Measurements from ENCODE around the gene TRIM71. TPM values are rescaled to one million over a fixed set of nuclear protein-coding genes. Genes with fewer than 3 reads are reported as not detected.

TRIM71 gene
- total and polyA plus RNA-seq, 12 donors: 0.03 to 0.25 (median 0.17) TPM; not detected in 8

- DNase-seq: no peak
- Histone ChIP-seq H3K4me3 (no peak overlapping the region), H3K9me3 (replicated peaks in 1 of 3) (no peaks in the 10 kb centered on the region), H3K27ac (no peak overlapping the region), H3K4me1 (replicated peaks in 1 of 2) (no peaks in the 10 kb centered on the region), H3K36me3 (replicated peaks in 1 of 2) (no peaks in the 10 kb centered on the region), H3K27me3 (no peaks in the 10 kb centered on the region)
- intact Hi-C loops (cut with DNase I): no loop called here
- TF ChIP-seq CTCF (IDR thresholded peaks at IDR 0.05): no peak
- TF ChIP-seq POLR2A (IDR thresholded peaks at IDR 0.05): no peak
- WGBS, 4 donors: 65 to 76% (median 71%) methylated on average over 11 of the region's 11 CpGs
Measured at GRCh38 chr3:32862247-32862935, 44.6 kb downstream of the TRIM71 start.

DNA sequence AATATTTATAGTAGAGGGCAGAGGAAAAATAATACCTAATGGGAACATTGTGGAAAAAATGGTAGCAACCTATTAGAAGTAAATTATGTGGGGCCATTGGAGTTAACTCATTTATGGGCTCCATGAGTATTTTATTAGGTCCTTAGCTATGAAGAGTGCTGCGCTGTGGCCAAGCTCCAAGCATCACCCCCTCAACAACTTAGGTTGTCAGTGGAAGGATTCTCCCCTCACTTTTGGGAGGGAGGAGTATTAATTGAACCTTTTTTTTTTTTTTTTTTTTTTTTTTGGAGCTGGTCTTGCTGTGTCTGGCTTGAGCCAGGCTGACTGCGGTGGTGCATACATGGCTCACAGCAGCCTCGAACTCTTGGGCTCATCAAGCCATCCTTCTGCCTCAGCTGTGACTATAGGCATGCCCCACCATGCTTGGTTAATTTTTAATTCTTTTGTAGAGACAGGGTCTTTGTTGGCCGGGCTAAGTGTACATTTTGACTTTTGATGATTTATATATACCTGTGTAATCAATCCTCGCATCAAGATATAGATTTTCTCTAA lies 45.2 kb downstream of the TRIM71 start:
- Histone ChIP-seq H3K36me3 (replicated peaks in 1 of 2) (no peaks in the 10 kb centered on the region), H3K27ac (no peak overlapping the region), H3K27me3 (no peaks in the 10 kb centered on the region), H3K4me1 (replicated peaks in 1 of 2) (no peaks in the 10 kb centered on the region), H3K4me3 (no peak overlapping the region), H3K9me3 (replicated peaks in 1 of 3) (no peaks in the 10 kb centered on the region)
- WGBS, 4 donors: 92 to 94% (median 93%) methylated on average over 5 of the region's 5 CpGs
- intact Hi-C loops (cut with DNase I): no loop called here
- no peak for TF ChIP-seq POLR2A (IDR thresholded peaks at IDR 0.05)
- no peak for TF ChIP-seq CTCF (IDR thresholded peaks at IDR 0.05)
- no peak for DNase-seq

DNA sequence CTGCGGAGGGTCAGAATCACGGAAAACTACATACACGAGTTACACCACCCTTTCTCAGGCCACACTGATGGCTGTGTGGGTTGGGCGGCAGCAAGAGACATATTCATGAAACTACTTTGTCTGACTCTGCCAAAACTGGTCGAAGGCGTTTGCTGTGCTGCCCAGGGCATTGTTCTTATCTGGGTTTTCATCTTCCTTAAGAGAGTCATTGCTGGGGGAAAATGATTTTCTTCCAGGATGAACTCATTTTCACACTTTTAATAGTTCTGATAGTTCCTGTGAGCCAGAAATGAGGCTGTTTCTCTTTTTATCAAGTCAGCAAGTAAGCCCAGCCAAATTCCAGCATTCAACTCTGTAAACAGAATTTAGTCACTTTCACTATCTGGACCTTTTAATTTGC lies 47.6 kb downstream of the TRIM71 start:
- Histone ChIP-seq H3K36me3 (replicated peaks in 1 of 2) (no peaks in the 10 kb centered on the region), H3K27me3 (no peaks in the 10 kb centered on the region), H3K9me3 (replicated peaks in 1 of 3) (no peaks in the 10 kb centered on the region), H3K4me3 (no peak overlapping the region), H3K27ac (no peak overlapping the region), H3K4me1 (replicated peaks in 1 of 2) (no peaks in the 10 kb centered on the region)
- intact Hi-C loops (cut with DNase I): no loop called here
- no peak for TF ChIP-seq POLR2A (IDR thresholded peaks at IDR 0.05)
- no peak for TF ChIP-seq CTCF (IDR thresholded peaks at IDR 0.05)
- DNase-seq: no peak
- 54 to 71% (median 59%) methylated on average over 6 of the region's 6 CpGs for WGBS, 4 donors

DNA sequence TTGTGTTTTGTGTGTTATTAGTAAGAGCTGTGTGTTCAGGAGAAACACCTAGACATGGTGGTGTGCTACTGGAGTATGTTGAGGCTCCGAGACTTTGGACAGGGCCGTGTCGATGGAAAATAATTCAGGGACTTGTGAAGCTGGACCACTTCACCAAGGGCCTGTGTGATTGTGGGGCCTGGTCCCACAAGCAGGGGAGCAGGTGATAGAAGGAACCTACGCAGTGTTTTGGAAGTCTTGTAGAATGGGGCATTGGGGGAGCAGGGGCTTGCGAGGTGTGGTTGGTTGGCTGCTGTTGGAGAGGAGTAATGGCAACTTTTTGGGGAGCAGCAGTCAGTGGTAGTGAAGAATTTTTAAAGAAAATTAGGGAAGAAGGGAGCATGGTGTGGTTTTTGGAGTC lies 48.7 kb downstream of the TRIM71 start:
- no peak for DNase-seq
- intact Hi-C loops (cut with DNase I): no loop called here
- Histone ChIP-seq H3K4me3 (no peak overlapping the region), H3K27me3 (no peaks in the 10 kb centered on the region), H3K27ac (no peak overlapping the region), H3K9me3 (replicated peaks in 1 of 3) (no peaks in the 10 kb centered on the region), H3K36me3 (replicated peaks in 1 of 2) (no peaks in the 10 kb centered on the region), H3K4me1 (replicated peaks in 1 of 2) (no peaks in the 10 kb centered on the region)
- 93 to 96% (median 95%) methylated on average over 5 of the region's 5 CpGs for WGBS, 4 donors
- no peak for TF ChIP-seq CTCF (IDR thresholded peaks at IDR 0.05)
- no peak for TF ChIP-seq POLR2A (IDR thresholded peaks at IDR 0.05)
